Panc1 (cell line): Measurements from ENCODE around the gene EXTL1. TPM values are rescaled to one million over a fixed set of nuclear protein-coding genes. Genes with fewer than 3 reads are reported as not detected.

Experiments
- ATAC-seq: fragments of 200-7000 bp; cut with Tn5 transposase; 2 replicates; pipeline ENCODE4 v1.9.1; 2020; ENCODE audit warnings: mild to moderate bottlenecking, moderate library complexity
- BruUV-seq: library from RNA; stranded (reverse); fragments of 400-500 nt; replicated peaks from 2 replicates; lab custom pipeline; 2021; lab: Mats Ljungman, UMichigan
- CTCF ChIA-PET: fragments of 300-600 bp; sonication (Branson Sonifier 250); formaldehyde crosslinking; loops from one replicate; lab custom pipeline; 2022; ENCODE audit warnings: antibody characterized with exemption; lab: Charles Lee
- POLR2A ChIA-PET: fragments of 300-600 bp; sonication (Branson Sonifier 250); formaldehyde crosslinking; loops from one replicate; lab custom pipeline; 2022; ENCODE audit warnings: antibody characterized with exemption; lab: Charles Lee
- DNase-seq: peaks from one replicate; pipeline ENCODE4 v3.0.0-alpha.2; 2010; ENCODE audit warnings: low read depth, low spot score
- H3K27ac ChIP-seq: 2 replicates; pipeline ENCODE4 v1.5.1; 2011; ENCODE audit warnings: mild to moderate bottlenecking, low read length, inconsistent platforms
- H3K27me3 ChIP-seq: fragments of 200-500 bp; sonication (Bioruptor generic); 2 replicates; pipeline ENCODE4 v1.6.0; 2014; ENCODE audit warnings: low read length, inconsistent platforms; ENCODE audit not compliant: control insufficient read depth, insufficient read depth
- H3K36me3 ChIP-seq: fragments of 200-500 bp; sonication (Bioruptor generic); 2 replicates; pipeline ENCODE4 v1.5.1; 2014; ENCODE audit warnings: inconsistent platforms, mild to moderate bottlenecking, low read length, moderate library complexity; ENCODE audit not compliant: control insufficient read depth, insufficient read depth
- H3K4me1 ChIP-seq: 2 replicates; pipeline ENCODE4 v1.5.1; 2011; ENCODE audit warnings: inconsistent platforms, mild to moderate bottlenecking, low read length, moderate library complexity; ENCODE audit not compliant: control insufficient read depth, insufficient read depth
- H3K4me3 ChIP-seq, 2 experiments: 2 replicates each; pipeline ENCODE4 v1.5.1; 2011 to 2012; ENCODE audit warnings: low read depth in 2 of 2, low read length in 2 of 2, mild to moderate bottlenecking in 2 of 2, inconsistent platforms in 1 of 2, moderate library complexity in 1 of 2
- H3K9me3 ChIP-seq: fragments of 200-500 bp; sonication (Bioruptor generic); 2 replicates; pipeline ENCODE4 v1.5.1; 2014; ENCODE audit warnings: low read depth, mild to moderate bottlenecking, inconsistent platforms, low read length, moderate library complexity; ENCODE audit not compliant: control insufficient read depth, insufficient read depth
- CTCF ChIP-seq: fragments of 450-650 bp; IDR thresholded peaks from 2 replicates; pipeline ENCODE4 v1.5.1; 2017; ENCODE audit warnings: mild to moderate bottlenecking
- POLR2AphosphoS5 ChIP-seq: IDR thresholded peaks from 2 replicates; pipeline ENCODE4 v1.6.1; 2012; ENCODE audit warnings: mild to moderate bottlenecking, low read depth, low read length, moderate library complexity
- REST ChIP-seq, 2 experiments: IDR thresholded peaks; 2 replicates each; pipeline ENCODE4 v1.6.1; 2011 to 2012; ENCODE audit warnings: low read depth in 2 of 2, control low read depth in 1 of 2, low read length in 1 of 2, mild to moderate bottlenecking in 1 of 2, moderate library complexity in 1 of 2; ENCODE audit not compliant: insufficient read depth in 1 of 2
- SIN3A ChIP-seq: IDR thresholded peaks from 2 replicates; pipeline ENCODE4 v1.6.1; 2012; ENCODE audit warnings: low read depth, mild to moderate bottlenecking, low read length, moderate library complexity, borderline replicate concordance; ENCODE audit not compliant: insufficient read depth
- TCF7L2 ChIP-seq: IDR thresholded peaks from 2 replicates; pipeline ENCODE4 v1.6.1; 2011; ENCODE audit warnings: mild to moderate bottlenecking, low read depth, low read length, inconsistent platforms
- in situ Hi-C: cut with HindIII; loops from 2 replicates; pipeline ENCODE4 v1.10.0; 2016; ENCODE audit warnings: low sequenced_read_pairs, low pct_unique_long_range_greater_than_20kb
- intact Hi-C: fragments of 100-400 bp; cut with micrococcal nuclease; formaldehyde crosslinking; loops from one replicate; pipeline ENCODE4 v1.10.0; 2022; ENCODE audit not compliant: unreplicated experiment
- total RNA-seq: library from RNA; stranded (reverse); gene quantifications from one replicate; pipeline ENCODE4 v1.2.1, GENCODE V29; 2021; ENCODE audit not compliant: unreplicated experiment

EXTL1 gene
- total RNA-seq, 1 experiment from 2014 or later = 0.10 TPM

- no peak for DNase-seq
- ChIA-PET POLR2A (no interaction called here), CTCF (interaction anchor here (1.3 kb wide), 1 partner anchor 8 kb away, joined by 3 read pairs; no protein-coding TSS in a partner anchor)
- no peaks in the 10 kb centered on the region for H3K9me3 ChIP-seq
- TF ChIP-seq CTCF (no peak), SIN3A (no peak), TCF7L2 (no peak), POLR2AphosphoS5 (no peak), REST (IDR thresholded peaks at IDR 0.05; ENCODE audit: insufficient read depth in 1 of 2, low read depth in 2 of 2, low read length in 1 of 2) (no peak)
- in situ Hi-C loops = no loop called here
- H3K27me3 ChIP-seq = peaks cover 15% of the 10 kb centered on the region
- intact Hi-C loops = no loop called here
- H3K4me3 ChIP-seq = no peak overlapping the region
- no peak for ATAC-seq
- no peaks in the 10 kb centered on the region for H3K36me3 ChIP-seq
- H3K4me1 ChIP-seq = no peaks in the 10 kb centered on the region; the same call in 1 of the 2 replicates
- BruUV-seq = no TSS peak
- no peak overlapping the region for H3K27ac ChIP-seq
Measured at GRCh38 chr1:26044414-26044813, 22.8 kb downstream of the EXTL1 start.

GRCh38 chr1:26044971-26045721 is 23.6 kb downstream of the EXTL1 start:
- POLR2A ChIA-PET = no interaction called here
- Histone ChIP-seq H3K36me3 (no peaks in the 10 kb centered on the region), H3K27ac (no peak overlapping the region), H3K27me3 (peaks cover 15% of the 10 kb centered on the region), H3K9me3 (no peaks in the 10 kb centered on the region), H3K4me3 (no peak overlapping the region), H3K4me1 (no peaks in the 10 kb centered on the region; the same call in 1 of the 2 replicates)
- TF ChIP-seq REST (IDR thresholded peaks at IDR 0.05; ENCODE audit: insufficient read depth in 1 of 2, low read depth in 2 of 2, low read length in 1 of 2) (no peak), POLR2AphosphoS5 (no peak), SIN3A (no peak), CTCF (no peak), TCF7L2 (no peak)
- BruUV-seq = no TSS peak
- CTCF ChIA-PET = interaction anchor here (0.6 to 1.3 kb wide), 3 partner anchors 8 to 18 kb away, joined by 3 to 9 read pairs (median 8); no protein-coding TSS in a partner anchor
- DNase-seq (no peak), ATAC-seq (peak; percentile 40)
- in situ Hi-C loops (no loop called here), intact Hi-C loops (no loop called here)
